Gastrocnemius medialis (tissue), 4 donors: ENCODE results near the gene SRGAP2B.
"Not testable (repeated sequence)": the region's sequence is repeated elsewhere in the genome, so short reads cannot be mapped to it uniquely, and the experiment has no call there.

Experiments
- POLR2A ChIP-seq, 2 donors: fragments of 450-650 bp; IDR thresholded peaks; one replicate each; pipeline ENCODE4 v1.6.1; 2017; ENCODE audit warnings: antibody characterized with exemption in 2 of 2, mild to moderate bottlenecking in 2 of 2, moderate library complexity in 2 of 2
- TF ChIP-seq, protein P1 (sequence below), 5 experiments: fragments of 450-650 bp in 3 of 5; fragments of 200-600 bp in 2 of 5; sonication (generic) in 2 of 5; IDR thresholded peaks in 4 of 5; conservative IDR thresholded peaks in 1 of 5; 1 replicate in 4 of 5; 2 replicates in 1 of 5; pipeline ENCODE4 v1.5.1; 2016 to 2019; ENCODE audit warnings: antibody characterized with exemption in 5 of 5, mild to moderate bottlenecking in 3 of 5, moderate library complexity in 3 of 5

DNA sequence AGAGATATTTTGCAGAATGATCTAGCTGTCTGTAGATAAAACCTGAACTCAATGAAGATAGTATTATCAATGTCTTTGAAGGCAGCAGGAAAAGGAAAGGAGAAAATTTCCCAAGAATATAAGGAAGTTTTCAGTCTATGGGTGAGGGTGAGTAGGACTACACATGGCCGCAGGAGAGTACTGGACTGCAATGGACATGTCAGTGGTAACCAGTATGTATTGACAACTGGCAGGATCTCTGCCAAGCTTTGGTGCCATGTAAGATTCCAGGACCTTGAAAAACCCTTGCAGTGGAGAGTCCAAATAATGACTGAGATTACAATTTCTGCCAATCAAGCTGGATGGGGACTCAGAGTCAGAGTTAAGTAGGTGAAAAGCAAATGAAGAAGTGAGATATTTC, 30.0 kb upstream of the SRGAP2B start:
- TF ChIP-seq, protein P1, sequence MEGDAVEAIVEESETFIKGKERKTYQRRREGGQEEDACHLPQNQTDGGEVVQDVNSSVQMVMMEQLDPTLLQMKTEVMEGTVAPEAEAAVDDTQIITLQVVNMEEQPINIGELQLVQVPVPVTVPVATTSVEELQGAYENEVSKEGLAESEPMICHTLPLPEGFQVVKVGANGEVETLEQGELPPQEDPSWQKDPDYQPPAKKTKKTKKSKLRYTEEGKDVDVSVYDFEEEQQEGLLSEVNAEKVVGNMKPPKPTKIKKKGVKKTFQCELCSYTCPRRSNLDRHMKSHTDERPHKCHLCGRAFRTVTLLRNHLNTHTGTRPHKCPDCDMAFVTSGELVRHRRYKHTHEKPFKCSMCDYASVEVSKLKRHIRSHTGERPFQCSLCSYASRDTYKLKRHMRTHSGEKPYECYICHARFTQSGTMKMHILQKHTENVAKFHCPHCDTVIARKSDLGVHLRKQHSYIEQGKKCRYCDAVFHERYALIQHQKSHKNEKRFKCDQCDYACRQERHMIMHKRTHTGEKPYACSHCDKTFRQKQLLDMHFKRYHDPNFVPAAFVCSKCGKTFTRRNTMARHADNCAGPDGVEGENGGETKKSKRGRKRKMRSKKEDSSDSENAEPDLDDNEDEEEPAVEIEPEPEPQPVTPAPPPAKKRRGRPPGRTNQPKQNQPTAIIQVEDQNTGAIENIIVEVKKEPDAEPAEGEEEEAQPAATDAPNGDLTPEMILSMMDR (IDR thresholded peaks at IDR 0.05 in 4 of 5, conservative IDR thresholded peaks at IDR 0.05 in 1 of 5) = not testable (repeated sequence)
- TF ChIP-seq POLR2A (IDR thresholded peaks at IDR 0.05) = not testable (repeated sequence)
